GM10266 (cell line): Measurements from ENCODE around the gene BGN.

Experiments used
- DNase-seq: peaks from one replicate; pipeline ENCODE4 v3.0.0; 2012; ENCODE audit errors: extremely low spot score
- TF ChIP-seq, protein P1 (sequence below): IDR thresholded peaks from 2 replicates; pipeline ENCODE4 v1.5.1; 2012; ENCODE audit warnings: mild to moderate bottlenecking, low read depth; ENCODE audit not compliant: control insufficient read depth, insufficient read depth; ENCODE audit errors: missing control alignments

The BGN gene

GRCh38 chrX:153470411-153471363, 24.1 kb upstream of the BGN start, which contains the start of gene HAUS7:
HAUS7 (minus strand) TSS chrX:153470576; CDS start chrX:153470557, 19 bp downstream.
- TF ChIP-seq, protein P1, sequence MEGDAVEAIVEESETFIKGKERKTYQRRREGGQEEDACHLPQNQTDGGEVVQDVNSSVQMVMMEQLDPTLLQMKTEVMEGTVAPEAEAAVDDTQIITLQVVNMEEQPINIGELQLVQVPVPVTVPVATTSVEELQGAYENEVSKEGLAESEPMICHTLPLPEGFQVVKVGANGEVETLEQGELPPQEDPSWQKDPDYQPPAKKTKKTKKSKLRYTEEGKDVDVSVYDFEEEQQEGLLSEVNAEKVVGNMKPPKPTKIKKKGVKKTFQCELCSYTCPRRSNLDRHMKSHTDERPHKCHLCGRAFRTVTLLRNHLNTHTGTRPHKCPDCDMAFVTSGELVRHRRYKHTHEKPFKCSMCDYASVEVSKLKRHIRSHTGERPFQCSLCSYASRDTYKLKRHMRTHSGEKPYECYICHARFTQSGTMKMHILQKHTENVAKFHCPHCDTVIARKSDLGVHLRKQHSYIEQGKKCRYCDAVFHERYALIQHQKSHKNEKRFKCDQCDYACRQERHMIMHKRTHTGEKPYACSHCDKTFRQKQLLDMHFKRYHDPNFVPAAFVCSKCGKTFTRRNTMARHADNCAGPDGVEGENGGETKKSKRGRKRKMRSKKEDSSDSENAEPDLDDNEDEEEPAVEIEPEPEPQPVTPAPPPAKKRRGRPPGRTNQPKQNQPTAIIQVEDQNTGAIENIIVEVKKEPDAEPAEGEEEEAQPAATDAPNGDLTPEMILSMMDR, result peak; percentile 78
- DNase-seq, result peak; percentile 95

GRCh38 chrX:153471663-153472280, 23.0 kb upstream of the BGN start:
- no peak for DNase-seq
- TF ChIP-seq, protein P1, result no peak

DNA sequence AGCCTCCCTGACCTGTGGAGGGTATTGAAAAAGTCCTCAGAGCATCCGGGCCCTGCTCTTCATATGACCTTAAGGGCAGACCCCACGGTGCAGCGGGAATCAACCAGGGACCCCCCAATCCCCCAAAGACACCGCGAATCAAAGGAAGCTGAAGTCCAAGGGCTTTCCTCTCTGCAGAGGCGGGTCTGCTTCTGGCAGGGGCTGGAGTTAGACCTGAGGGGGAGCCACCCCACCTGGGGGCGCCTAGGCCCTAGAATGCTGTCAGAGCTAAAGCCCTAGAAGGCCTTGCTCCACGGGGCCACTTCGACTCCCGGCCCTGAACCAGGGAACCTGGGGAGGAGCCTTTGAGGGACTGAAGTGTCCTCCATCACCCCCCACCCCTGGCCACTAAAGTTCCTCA, 21.7 kb upstream of the BGN start:
- TF ChIP-seq, protein P1, result no peak
- DNase-seq, result no peak

DNA sequence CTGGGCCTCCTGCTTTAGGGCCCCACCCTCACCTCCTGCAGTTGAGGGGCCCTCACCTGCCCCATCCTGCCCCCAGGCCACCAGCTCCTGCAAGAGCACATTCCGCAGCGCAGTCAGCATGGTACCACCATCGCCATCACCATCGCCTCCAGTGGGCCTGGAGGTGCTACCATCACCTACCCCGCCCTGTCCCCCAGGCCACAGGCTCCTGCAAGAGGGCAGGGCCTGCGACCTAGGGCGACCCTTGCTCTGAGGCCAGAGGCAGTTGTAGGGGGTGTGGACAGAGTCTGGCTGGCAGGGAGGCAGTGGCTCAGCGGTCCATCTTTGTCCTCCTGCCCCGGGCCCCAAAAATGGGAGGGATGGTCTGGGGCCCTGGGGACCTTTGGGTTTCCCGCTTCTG, 20.5 kb upstream of the BGN start:
- TF ChIP-seq, protein P1, result no peak

GRCh38 chrX:153474718-153475117, 20.1 kb upstream of the BGN start:
- TF ChIP-seq, protein P1, result no peak
- DNase-seq, result no peak

More for the DNA sequence above, 20.5 kb upstream of the BGN start:
- no peak for DNase-seq

- TF ChIP-seq, protein P1, result no peak
These were observed 19.5 kb upstream of the BGN start for GRCh38 chrX:153475271-153475670.

More at GRCh38 chrX:153475271-153475670, 19.5 kb upstream of the BGN start:
- no peak for DNase-seq
